ENCODE data around the gene PCNX2. TPM values are rescaled to one million over a fixed set of nuclear protein-coding genes. Genes with fewer than 3 reads are reported as not detected.

Gene PCNX2
- total and polyA plus RNA-seq, 10 of the 15 experiments (the other 5 are each of a cell fraction or from before 2014, with no cell fraction given): 2.1 to 16.4 (median 8.1) TPM

- no peak for TF ChIP-seq BACH1 (IDR thresholded peaks at IDR 0.05; ENCODE audit: borderline replicate concordance)
- peak in 1 of 2 experiments; percentile 30; a peak in 1 of 3 replicates for TF ChIP-seq EGR1 (IDR thresholded peaks at IDR 0.05; ENCODE audit: borderline replicate concordance in 1 of 2, low read depth in 2 of 2, low read length in 2 of 2)
- TF ChIP-seq YBX1 (IDR thresholded peaks at IDR 0.05): no peak
- TF ChIP-seq, protein P1, sequence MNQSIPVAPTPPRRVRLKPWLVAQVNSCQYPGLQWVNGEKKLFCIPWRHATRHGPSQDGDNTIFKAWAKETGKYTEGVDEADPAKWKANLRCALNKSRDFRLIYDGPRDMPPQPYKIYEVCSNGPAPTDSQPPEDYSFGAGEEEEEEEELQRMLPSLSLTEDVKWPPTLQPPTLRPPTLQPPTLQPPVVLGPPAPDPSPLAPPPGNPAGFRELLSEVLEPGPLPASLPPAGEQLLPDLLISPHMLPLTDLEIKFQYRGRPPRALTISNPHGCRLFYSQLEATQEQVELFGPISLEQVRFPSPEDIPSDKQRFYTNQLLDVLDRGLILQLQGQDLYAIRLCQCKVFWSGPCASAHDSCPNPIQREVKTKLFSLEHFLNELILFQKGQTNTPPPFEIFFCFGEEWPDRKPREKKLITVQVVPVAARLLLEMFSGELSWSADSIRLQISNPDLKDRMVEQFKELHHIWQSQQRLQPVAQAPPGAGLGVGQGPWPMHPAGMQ (IDR thresholded peaks at IDR 0.05; ENCODE audit: borderline replicate concordance): no peak
- no peak for TF ChIP-seq LARP7 (IDR thresholded peaks at IDR 0.05)
- TF ChIP-seq NRF1 (conservative IDR thresholded peaks at IDR 0.05; ENCODE audit: low read depth, low read length): no peak
- TF ChIP-seq CREB1 (IDR thresholded peaks at IDR 0.05; ENCODE audit: low read depth): no peak
- TF ChIP-seq, protein P2, sequence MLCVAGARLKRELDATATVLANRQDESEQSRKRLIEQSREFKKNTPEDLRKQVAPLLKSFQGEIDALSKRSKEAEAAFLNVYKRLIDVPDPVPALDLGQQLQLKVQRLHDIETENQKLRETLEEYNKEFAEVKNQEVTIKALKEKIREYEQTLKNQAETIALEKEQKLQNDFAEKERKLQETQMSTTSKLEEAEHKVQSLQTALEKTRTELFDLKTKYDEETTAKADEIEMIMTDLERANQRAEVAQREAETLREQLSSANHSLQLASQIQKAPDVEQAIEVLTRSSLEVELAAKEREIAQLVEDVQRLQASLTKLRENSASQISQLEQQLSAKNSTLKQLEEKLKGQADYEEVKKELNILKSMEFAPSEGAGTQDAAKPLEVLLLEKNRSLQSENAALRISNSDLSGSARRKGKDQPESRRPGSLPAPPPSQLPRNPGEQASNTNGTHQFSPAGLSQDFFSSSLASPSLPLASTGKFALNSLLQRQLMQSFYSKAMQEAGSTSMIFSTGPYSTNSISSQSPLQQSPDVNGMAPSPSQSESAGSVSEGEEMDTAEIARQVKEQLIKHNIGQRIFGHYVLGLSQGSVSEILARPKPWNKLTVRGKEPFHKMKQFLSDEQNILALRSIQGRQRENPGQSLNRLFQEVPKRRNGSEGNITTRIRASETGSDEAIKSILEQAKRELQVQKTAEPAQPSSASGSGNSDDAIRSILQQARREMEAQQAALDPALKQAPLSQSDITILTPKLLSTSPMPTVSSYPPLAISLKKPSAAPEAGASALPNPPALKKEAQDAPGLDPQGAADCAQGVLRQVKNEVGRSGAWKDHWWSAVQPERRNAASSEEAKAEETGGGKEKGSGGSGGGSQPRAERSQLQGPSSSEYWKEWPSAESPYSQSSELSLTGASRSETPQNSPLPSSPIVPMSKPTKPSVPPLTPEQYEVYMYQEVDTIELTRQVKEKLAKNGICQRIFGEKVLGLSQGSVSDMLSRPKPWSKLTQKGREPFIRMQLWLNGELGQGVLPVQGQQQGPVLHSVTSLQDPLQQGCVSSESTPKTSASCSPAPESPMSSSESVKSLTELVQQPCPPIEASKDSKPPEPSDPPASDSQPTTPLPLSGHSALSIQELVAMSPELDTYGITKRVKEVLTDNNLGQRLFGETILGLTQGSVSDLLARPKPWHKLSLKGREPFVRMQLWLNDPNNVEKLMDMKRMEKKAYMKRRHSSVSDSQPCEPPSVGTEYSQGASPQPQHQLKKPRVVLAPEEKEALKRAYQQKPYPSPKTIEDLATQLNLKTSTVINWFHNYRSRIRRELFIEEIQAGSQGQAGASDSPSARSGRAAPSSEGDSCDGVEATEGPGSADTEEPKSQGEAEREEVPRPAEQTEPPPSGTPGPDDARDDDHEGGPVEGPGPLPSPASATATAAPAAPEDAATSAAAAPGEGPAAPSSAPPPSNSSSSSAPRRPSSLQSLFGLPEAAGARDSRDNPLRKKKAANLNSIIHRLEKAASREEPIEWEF (IDR thresholded peaks at IDR 0.05; ENCODE audit: insufficient replicate concordance, low read depth, low read length): no peak
- TF ChIP-seq, protein P3, sequence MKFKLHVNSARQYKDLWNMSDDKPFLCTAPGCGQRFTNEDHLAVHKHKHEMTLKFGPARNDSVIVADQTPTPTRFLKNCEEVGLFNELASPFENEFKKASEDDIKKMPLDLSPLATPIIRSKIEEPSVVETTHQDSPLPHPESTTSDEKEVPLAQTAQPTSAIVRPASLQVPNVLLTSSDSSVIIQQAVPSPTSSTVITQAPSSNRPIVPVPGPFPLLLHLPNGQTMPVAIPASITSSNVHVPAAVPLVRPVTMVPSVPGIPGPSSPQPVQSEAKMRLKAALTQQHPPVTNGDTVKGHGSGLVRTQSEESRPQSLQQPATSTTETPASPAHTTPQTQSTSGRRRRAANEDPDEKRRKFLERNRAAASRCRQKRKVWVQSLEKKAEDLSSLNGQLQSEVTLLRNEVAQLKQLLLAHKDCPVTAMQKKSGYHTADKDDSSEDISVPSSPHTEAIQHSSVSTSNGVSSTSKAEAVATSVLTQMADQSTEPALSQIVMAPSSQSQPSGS (IDR thresholded peaks at IDR 0.05; ENCODE audit: low read length): no peak
These were observed 31.5 kb upstream of the PCNX2 start (continued) for GRCh38 chr1:233326811-233327650.

Measured in GM12878 (cell line).